Measurements from ENCODE around the gene CCL3.

Gene CCL3

GRCh38 chr17:36066365-36066985 lies 23.5 kb downstream of the CCL3 start:
- no peak overlapping the region for H3K4me3 ChIP-seq (ENCODE audit: insufficient read depth, low read length, poor library complexity, severe bottlenecking)
- no peaks in the 10 kb centered on the region for H3K79me2 ChIP-seq (ENCODE audit: insufficient read depth, low read length)
- H3K9ac ChIP-seq (ENCODE audit: low read length), result no peak overlapping the region
- H4K20me1 ChIP-seq (ENCODE audit: low read depth, low read length), result no peaks in the 10 kb centered on the region
- H3K4me2 ChIP-seq (ENCODE audit: low read depth, low read length, poor library complexity, severe bottlenecking), result no peak overlapping the region
- H3K27ac ChIP-seq (ENCODE audit: low read depth, low read length), result no peak overlapping the region
- TF ChIP-seq CTCF (IDR thresholded peaks at IDR 0.05; ENCODE audit: insufficient read depth, low read length, poor library complexity, severe bottlenecking), result no peak
- no peak for TF ChIP-seq EZH2phosphoT487 (conservative IDR thresholded peaks at IDR 0.05; ENCODE audit: low read length)
- H3F3A ChIP-seq (ENCODE audit: insufficient read depth), result no peaks in the 10 kb centered on the region
- H2AFZ ChIP-seq (ENCODE audit: low read depth, low read length, severe bottlenecking), result no peak overlapping the region
- H3K36me3 ChIP-seq (ENCODE audit: low read length), result no peaks in the 10 kb centered on the region
- no peaks in the 10 kb centered on the region for H3K27me3 ChIP-seq (ENCODE audit: low read length)
- H3K9me2 ChIP-seq (replicated peaks; ENCODE audit: insufficient read depth, low read length), result no peaks in the 10 kb centered on the region
- H3K9me3 ChIP-seq (ENCODE audit: insufficient read depth, low read length), result no peaks in the 10 kb centered on the region

DNA sequence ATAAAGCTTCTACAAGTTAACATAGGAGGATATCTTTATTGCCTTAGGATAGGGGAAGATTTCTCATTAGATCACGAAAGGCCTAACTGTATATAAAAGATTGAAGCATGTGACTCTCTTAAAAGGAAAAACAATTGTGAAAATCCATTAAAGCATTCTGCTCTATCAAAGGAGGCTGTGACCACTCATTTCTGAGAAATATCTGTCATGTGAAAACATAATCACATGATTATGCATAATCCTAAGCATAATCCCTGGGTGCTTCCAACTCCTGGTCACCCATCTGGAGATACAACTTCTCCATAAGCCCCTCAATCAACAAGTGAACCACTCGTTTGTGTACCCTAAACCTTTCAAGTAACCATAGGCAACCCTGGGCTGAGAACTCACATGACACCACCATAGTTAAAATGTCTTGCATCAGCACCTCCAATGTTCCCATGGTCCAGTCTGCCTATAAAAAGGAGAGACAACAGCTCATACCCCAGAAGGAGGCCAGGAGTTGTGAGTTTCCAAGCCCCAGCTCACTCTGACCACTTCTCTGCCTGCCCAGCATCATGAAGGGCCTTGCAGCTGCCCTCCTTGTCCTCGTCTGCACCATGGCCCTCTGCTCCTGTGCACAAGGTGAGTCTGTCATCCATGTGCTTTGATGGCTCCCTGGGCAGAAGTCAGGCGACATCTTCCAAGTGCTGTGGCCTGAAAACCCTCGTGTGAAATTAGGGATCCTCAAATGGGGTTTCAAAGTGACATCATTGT lies 26.0 kb downstream of the CCL3 start, which contains the start of gene CCL18:
Gene CCL18 (plus strand): TSS at position 487 of the 756 bp plus-strand sequence. CDS start 71 bp downstream, at position 558.
- H2AFZ ChIP-seq (ENCODE audit: low read depth, low read length, severe bottlenecking), result no peak within 1 kb of the TSS
- no peak within 1 kb of the TSS for H3K9ac ChIP-seq (ENCODE audit: low read length)
- no peak within 1 kb of the TSS for H3K27ac ChIP-seq (ENCODE audit: low read depth, low read length)
- no peaks in the 10 kb centered on the region for H3K36me3 ChIP-seq (ENCODE audit: low read length)
- H3K4me2 ChIP-seq (ENCODE audit: low read depth, low read length, poor library complexity, severe bottlenecking), result no peak within 1 kb of the TSS
- no peaks in the 10 kb centered on the region for H3K27me3 ChIP-seq (ENCODE audit: low read length)
- no peaks in the 10 kb centered on the region for H4K20me1 ChIP-seq (ENCODE audit: low read depth, low read length)
- H3K79me2 ChIP-seq (ENCODE audit: insufficient read depth, low read length), result no peaks in the 10 kb centered on the region
- TF ChIP-seq EZH2phosphoT487 (conservative IDR thresholded peaks at IDR 0.05; ENCODE audit: low read length), result no peak
- no peak for TF ChIP-seq CTCF (IDR thresholded peaks at IDR 0.05; ENCODE audit: insufficient read depth, low read length, poor library complexity, severe bottlenecking)
- H3K4me3 ChIP-seq (ENCODE audit: insufficient read depth, low read length, poor library complexity, severe bottlenecking), result no peak within 1 kb of the TSS
- no peaks in the 10 kb centered on the region for H3K9me3 ChIP-seq (ENCODE audit: insufficient read depth, low read length)
- H3F3A ChIP-seq (ENCODE audit: insufficient read depth), result no peaks in the 10 kb centered on the region
- H3K9me2 ChIP-seq (replicated peaks; ENCODE audit: insufficient read depth, low read length), result no peaks in the 10 kb centered on the region

DNA sequence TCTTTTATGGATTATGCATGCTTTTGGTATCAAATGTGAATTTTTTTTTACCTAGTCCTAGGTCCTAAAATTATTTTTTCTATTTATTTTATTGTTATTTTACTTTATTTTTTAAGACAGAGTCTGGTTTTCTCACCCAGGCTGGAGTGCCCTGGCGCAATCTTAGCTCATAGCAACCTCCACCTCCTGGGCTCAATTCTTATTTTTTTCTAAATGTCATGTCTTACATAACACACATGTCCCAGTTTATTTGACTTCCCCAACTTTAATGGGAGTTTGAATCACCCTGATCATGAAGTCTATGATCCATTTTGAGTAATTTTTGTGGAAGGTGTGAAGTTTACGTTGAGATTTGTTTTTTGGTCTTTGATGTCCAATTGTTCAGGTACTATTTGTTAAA lies 29.1 kb downstream of the CCL3 start:
- H3K36me3 ChIP-seq (ENCODE audit: low read length), result no peaks in the 10 kb centered on the region
- no peaks in the 10 kb centered on the region for H3K9me2 ChIP-seq (replicated peaks; ENCODE audit: insufficient read depth, low read length)
- H3F3A ChIP-seq (ENCODE audit: insufficient read depth), result no peaks in the 10 kb centered on the region
- no peaks in the 10 kb centered on the region for H3K79me2 ChIP-seq (ENCODE audit: insufficient read depth, low read length)
- TF ChIP-seq EZH2phosphoT487 (conservative IDR thresholded peaks at IDR 0.05; ENCODE audit: low read length) (no peak), CTCF (IDR thresholded peaks at IDR 0.05; ENCODE audit: insufficient read depth, low read length, poor library complexity, severe bottlenecking) (no peak)
- H2AFZ ChIP-seq (ENCODE audit: low read depth, low read length, severe bottlenecking), result no peak overlapping the region
- no peak overlapping the region for H3K9ac ChIP-seq (ENCODE audit: low read length)
- no peak overlapping the region for H3K4me2 ChIP-seq (ENCODE audit: low read depth, low read length, poor library complexity, severe bottlenecking)
- H4K20me1 ChIP-seq (ENCODE audit: low read depth, low read length), result no peaks in the 10 kb centered on the region
- no peaks in the 10 kb centered on the region for H3K9me3 ChIP-seq (ENCODE audit: insufficient read depth, low read length)
- no peak overlapping the region for H3K4me3 ChIP-seq (ENCODE audit: insufficient read depth, low read length, poor library complexity, severe bottlenecking)
- H3K27me3 ChIP-seq (ENCODE audit: low read length), result no peaks in the 10 kb centered on the region
- no peak overlapping the region for H3K27ac ChIP-seq (ENCODE audit: low read depth, low read length)
